ENCODE measurements around the gene PDCD7.

DNA sequence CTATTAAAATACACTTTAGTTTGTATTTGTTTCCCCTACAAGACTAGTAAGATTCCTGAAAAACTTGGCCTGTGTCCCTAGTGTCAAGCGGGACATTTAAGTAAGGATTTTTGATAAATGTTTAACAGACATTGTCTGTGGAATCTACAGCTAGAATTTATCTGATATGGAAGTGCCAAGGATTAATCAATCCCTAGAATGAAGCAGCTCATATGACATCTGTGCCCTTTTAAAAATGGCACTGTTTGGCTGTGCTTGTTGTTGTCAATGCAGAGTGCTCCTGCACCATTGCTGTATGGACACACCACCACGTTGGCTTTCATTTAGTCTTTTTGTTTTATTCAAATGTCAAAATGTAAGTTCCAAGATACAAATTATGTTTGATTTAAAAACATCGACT, 14.3 kb upstream of the PDCD7 start:
- no peak for TF ChIP-seq EZH2 (IDR thresholded peaks at IDR 0.05; ENCODE audit: borderline replicate concordance, low read length)
- TF ChIP-seq, protein P1, sequence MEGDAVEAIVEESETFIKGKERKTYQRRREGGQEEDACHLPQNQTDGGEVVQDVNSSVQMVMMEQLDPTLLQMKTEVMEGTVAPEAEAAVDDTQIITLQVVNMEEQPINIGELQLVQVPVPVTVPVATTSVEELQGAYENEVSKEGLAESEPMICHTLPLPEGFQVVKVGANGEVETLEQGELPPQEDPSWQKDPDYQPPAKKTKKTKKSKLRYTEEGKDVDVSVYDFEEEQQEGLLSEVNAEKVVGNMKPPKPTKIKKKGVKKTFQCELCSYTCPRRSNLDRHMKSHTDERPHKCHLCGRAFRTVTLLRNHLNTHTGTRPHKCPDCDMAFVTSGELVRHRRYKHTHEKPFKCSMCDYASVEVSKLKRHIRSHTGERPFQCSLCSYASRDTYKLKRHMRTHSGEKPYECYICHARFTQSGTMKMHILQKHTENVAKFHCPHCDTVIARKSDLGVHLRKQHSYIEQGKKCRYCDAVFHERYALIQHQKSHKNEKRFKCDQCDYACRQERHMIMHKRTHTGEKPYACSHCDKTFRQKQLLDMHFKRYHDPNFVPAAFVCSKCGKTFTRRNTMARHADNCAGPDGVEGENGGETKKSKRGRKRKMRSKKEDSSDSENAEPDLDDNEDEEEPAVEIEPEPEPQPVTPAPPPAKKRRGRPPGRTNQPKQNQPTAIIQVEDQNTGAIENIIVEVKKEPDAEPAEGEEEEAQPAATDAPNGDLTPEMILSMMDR (IDR thresholded peaks at IDR 0.05; ENCODE audit: low read length): no peak
